Lung (tissue), 12 donors: ENCODE results near the gene FXYD7. TPM values are rescaled to one million over a fixed set of nuclear protein-coding genes. Genes with fewer than 3 reads are reported as not detected.
"Not testable (repeated sequence)": the region's sequence is repeated elsewhere in the genome, so short reads cannot be mapped to it uniquely, and the experiment has no call there.

ENCODE experiments used
- ATAC-seq: fragments of 200-7000 bp; cut with Tn5 transposase; one replicate; pipeline ENCODE4 v1.9.1; 2020; ENCODE audit warnings: moderate number of reproducible peaks; ENCODE audit not compliant: insufficient read depth, low FRiP score
- DNase-seq, 3 donors: peaks; one replicate each; pipeline ENCODE4 v3.0.0-alpha.2; 2013 to 2017
- H3K27ac ChIP-seq, 2 donors: one replicate each; pipeline ENCODE4 v1.5.1; 2013; ENCODE audit warnings: mild to moderate bottlenecking in 2 of 2, moderate library complexity in 2 of 2, control low read depth in 1 of 2, inconsistent platforms in 1 of 2, low read depth in 1 of 2, low read length in 1 of 2
- H3K27me3 ChIP-seq, 3 donors: one replicate each; pipeline ENCODE4 v1.5.1; 2013; ENCODE audit warnings: low read length in 2 of 3; ENCODE audit not compliant: control insufficient read depth in 3 of 3, insufficient read depth in 3 of 3
- H3K36me3 ChIP-seq, 4 donors: one replicate each; pipeline ENCODE4 v1.5.1; 2013; ENCODE audit warnings: low read length in 4 of 4, mild to moderate bottlenecking in 1 of 4, moderate library complexity in 1 of 4; ENCODE audit not compliant: control insufficient read depth in 4 of 4, insufficient read depth in 4 of 4
- H3K4me1 ChIP-seq, 5 donors: one replicate each; pipeline ENCODE4 v1.5.1; 2013; ENCODE audit warnings: low read length in 5 of 5, mild to moderate bottlenecking in 2 of 5, moderate library complexity in 1 of 5; ENCODE audit not compliant: control insufficient read depth in 5 of 5, insufficient read depth in 5 of 5
- H3K4me3 ChIP-seq: one replicate; pipeline ENCODE4 v1.5.1; 2013; ENCODE audit warnings: mild to moderate bottlenecking, control low read depth, moderate library complexity
- H3K9ac ChIP-seq, 2 donors: one replicate each; pipeline ENCODE4 v1.5.1; 2013; ENCODE audit warnings: low read length in 2 of 2, control low read depth in 1 of 2; ENCODE audit not compliant: insufficient read depth in 1 of 2
- H3K9me3 ChIP-seq, 4 donors: one replicate each; pipeline ENCODE4 v1.5.1; 2013; ENCODE audit warnings: low read length in 3 of 4, mild to moderate bottlenecking in 1 of 4, moderate library complexity in 1 of 4; ENCODE audit not compliant: control insufficient read depth in 4 of 4, insufficient read depth in 3 of 4
- CTCF ChIP-seq: IDR thresholded peaks from 2 replicates; pipeline ENCODE4 v1.5.1; 2012; ENCODE audit warnings: mild to moderate bottlenecking; ENCODE audit errors: control extremely low read depth, extremely low read depth
- WGBS, 2 donors: extraction: QIAGEN DNeasy Blood & Tissue Kit; methylation state at CpG; one replicate each; pipeline ENCODE4 v1.1.7; 2013; 5-methylcytosine and 5-hydroxymethylcytosine counted together
- polyA plus RNA-seq, 2 donors: library from polyadenylated mRNA; stranded (reverse); fragments of 200-250 nt; gene quantifications; one replicate each; pipeline ENCODE4 v1.2.1, GENCODE V29; 2013
- total RNA-seq, 2 donors: library from RNA; depleted of rRNA in 1 of 2; stranded (reverse); fragments of >200 nt in 1 of 2; gene quantifications; one replicate each; pipeline ENCODE4 v1.2.1, GENCODE V29; 2014 to 2021
- donor health status: control.
- donor health status: control.
- donor health status: Bipolar disorder and iron deficiency.
- donor health status: healthy.
- donor health status: DM: yes; HTN: yes; CAD: no.

The FXYD7 gene
- total and polyA plus RNA-seq, 4 donors = 0.31 to 0.39 TPM; not detected in 2

- Histone ChIP-seq H3K9ac (no peak overlapping the region), H3K4me3 (no peak overlapping the region), H3K4me1 (peaks cover 0 to 7% (median 5%) of the 10 kb centered on the region in 5 donors), H3K9me3 (no peaks in the 10 kb centered on the region), H3K36me3 (no peaks in the 10 kb centered on the region), H3K27ac (no peak overlapping the region), H3K27me3 (peaks cover 0 to 28% (median 19%) of the 10 kb centered on the region in 3 donors)
- DNase-seq (no peak), ATAC-seq (no peak)
- WGBS, 2 donors = 86 to 87% methylated on average over 3 of the region's 3 CpGs
- TF ChIP-seq CTCF = no peak
Observed at GRCh38 chr19:35149463-35149862, 6.4 kb downstream of the FXYD7 start.

GRCh38 chr19:35150445-35150844 is 7.4 kb downstream of the FXYD7 start:
- ATAC-seq = no peak
- H3K27me3 ChIP-seq = peaks cover 0 to 29% (median 22%) of the 10 kb centered on the region in 3 donors
- H3K27ac ChIP-seq = no peak overlapping the region
- no peak for DNase-seq
- no peaks in the 10 kb centered on the region for H3K9me3 ChIP-seq
- no peak for TF ChIP-seq CTCF
- 78 to 83% methylated on average over 2 of the region's 2 CpGs for WGBS, 2 donors
- no peak overlapping the region for H3K9ac ChIP-seq
- no peaks in the 10 kb centered on the region for H3K36me3 ChIP-seq
- peaks cover 0 to 11% (median 6%) of the 10 kb centered on the region in 5 donors for H3K4me1 ChIP-seq
- H3K4me3 ChIP-seq = no peak overlapping the region

- no peak for TF ChIP-seq CTCF
- H3K27me3 ChIP-seq = peaks cover 0 to 38% (median 26%) of the 10 kb centered on the region in 3 donors
- no peak overlapping the region for H3K4me3 ChIP-seq
- H3K9me3 ChIP-seq = no peaks in the 10 kb centered on the region
- H3K27ac ChIP-seq = no peak overlapping the region
- DNase-seq = no peak
- H3K36me3 ChIP-seq = no peaks in the 10 kb centered on the region
- 82 to 90% methylated on average over 20 of the region's 20 CpGs for WGBS, 2 donors
- no peak for ATAC-seq
- H3K9ac ChIP-seq = no peak overlapping the region
- peaks cover 0 to 11% (median 10%) of the 10 kb centered on the region in 5 donors for H3K4me1 ChIP-seq
Observed at GRCh38 chr19:35151273-35152065, 8.4 kb downstream of the FXYD7 start.

- not testable (repeated sequence) for H3K27ac ChIP-seq, H3K9ac ChIP-seq, DNase-seq, H3K4me3 ChIP-seq, H3K9me3 ChIP-seq, ATAC-seq
- peaks cover 0 to 45% (median 26%) of the 10 kb centered on the region in 3 donors for H3K27me3 ChIP-seq
- peaks cover 0 to 15% (median 10%) of the 10 kb centered on the region in 5 donors for H3K4me1 ChIP-seq
- WGBS, 2 donors = 63 to 78% methylated on average over 10 of the region's 10 CpGs
- peaks cover 0 to 11% (median 2%) of the 10 kb centered on the region in 4 donors for H3K36me3 ChIP-seq
Observed at GRCh38 chr19:35153129-35153522, 10.1 kb downstream of the FXYD7 start.
